ENCODE results near the gene BID. TPM values are rescaled to one million over a fixed set of nuclear protein-coding genes. Genes with fewer than 3 reads are reported as not detected.

BID gene
- total and polyA plus RNA-seq, 2 of the 8 experiments (the other 6 are each of a cell fraction or from before 2014, with no cell fraction given) = 39.3 to 114 TPM

DNA sequence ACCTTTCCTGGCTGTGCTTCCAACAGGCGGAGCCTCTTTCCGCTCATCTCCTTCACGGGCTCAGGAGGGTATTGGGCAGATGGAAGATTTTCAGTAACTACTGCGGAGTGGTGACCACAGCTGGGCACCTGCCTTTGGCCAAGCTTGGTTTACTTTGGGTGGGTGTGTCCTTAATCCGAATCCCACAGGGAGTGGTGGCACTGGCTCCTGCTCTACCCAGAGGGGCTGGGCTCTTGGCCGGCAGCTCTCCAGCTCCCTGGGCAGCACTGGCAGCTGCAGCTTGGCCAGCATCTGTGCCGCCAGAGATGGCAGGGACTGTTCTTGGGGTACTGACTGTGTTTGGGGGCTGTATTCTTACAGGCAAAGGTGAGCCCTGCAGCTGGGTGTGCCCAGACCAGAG is 29.8 kb downstream of the BID start:
- Histone ChIP-seq H3K79me1 (ENCODE audit: low read depth, low read length) (no peaks in the 10 kb centered on the region), H3K4ac (replicated peaks; ENCODE audit: insufficient read length, low read depth, low read length) (no peak overlapping the region), H2BK5ac (ENCODE audit: low read depth, low read length) (0 out of 2 replicates have a peak overlapping the region, but pooled peaks have one; percentile 52), H3K27me3 (replicated peaks in 1 of 4; ENCODE audit: control insufficient read depth in 3 of 4, extremely low read depth in 1 of 4, insufficient read depth in 3 of 4, low read length in 3 of 4) (no peaks in the 10 kb centered on the region), H3K56ac (replicated peaks; ENCODE audit: insufficient read length, low read depth, low read length) (no peak overlapping the region), H2AK5ac (ENCODE audit: low read depth, low read length) (no peak overlapping the region), H3K4me1 (replicated peaks in 1 of 4; ENCODE audit: control insufficient read depth in 3 of 4, insufficient read depth in 4 of 4, low read length in 3 of 4) (peaks cover 0 to 7% (median 4%) of the 10 kb centered on the region in 4 experiments; a peak in 5 of 7 replicates), H2BK15ac (ENCODE audit: low read length) (0 out of 2 replicates have a peak overlapping the region, but pooled peaks have one; percentile 72), H4K8ac (ENCODE audit: extremely low read depth, insufficient read depth, low read length) (no peak overlapping the region), H3K36me3 (ENCODE audit: control insufficient read depth in 2 of 4, insufficient read depth in 4 of 4, low read length in 3 of 4) (no peaks in the 10 kb centered on the region), H3K23ac (ENCODE audit: insufficient read length) (no peak overlapping the region), H3K4me3 (ENCODE audit: extremely low read depth in 1 of 4, insufficient read depth in 2 of 4, low read depth in 3 of 4, low read length in 4 of 4) (no peak overlapping the region), H3K27ac (ENCODE audit: low read depth, low read length) (no peak overlapping the region), H3K18ac (ENCODE audit: extremely low read depth, low read length) (no peak overlapping the region), H2BK12ac (ENCODE audit: low read depth, low read length) (no peak overlapping the region), H4K20me1 (replicated peaks in 1 of 2; ENCODE audit: control insufficient read depth in 1 of 2, insufficient read depth in 2 of 2, low read length in 2 of 2) (peaks cover 2 to 3% of the 10 kb centered on the region in 2 experiments), H2BK120ac (replicated peaks; ENCODE audit: low read depth, low read length) (no peak overlapping the region), H3K23me2 (ENCODE audit: low read depth, low read length) (peaks cover 2% of the 10 kb centered on the region; the same call in 1 of the 2 replicates), H3K4me2 (ENCODE audit: insufficient read depth in 1 of 2, low read depth in 2 of 2, low read length in 2 of 2) (no peak overlapping the region), H3K9ac (replicated peaks in 1 of 4; ENCODE audit: extremely low read depth in 1 of 4, low read depth in 3 of 4, low read length in 3 of 4) (no peak overlapping the region), H2AFZ (ENCODE audit: low read length) (no peak overlapping the region), H3K9me3 (ENCODE audit: insufficient read depth in 2 of 2, low read depth in 1 of 2, low read length in 1 of 2) (no peaks in the 10 kb centered on the region), H4K91ac (replicated peaks; ENCODE audit: insufficient read length, low read length) (no peak overlapping the region), H2BK20ac (ENCODE audit: low read length) (no peak overlapping the region), H3K79me2 (ENCODE audit: control insufficient read depth in 1 of 2, insufficient read depth in 2 of 2, low read length in 2 of 2) (no peaks in the 10 kb centered on the region), H4K5ac (ENCODE audit: insufficient read length, low read depth, low read length) (no peak overlapping the region), H3K14ac (ENCODE audit: insufficient read length) (no peak overlapping the region)
- POLR2A ChIA-PET (ENCODE audit: partially characterized antibody) = interaction anchor here (0.9 to 2.6 kb wide), 3 partner anchors 28 to 356 kb away, joined by 3 to 13 read pairs (median 9); partner anchors contain the start of gene BID
- CTCF ChIA-PET (ENCODE audit: partially characterized antibody) = interaction anchor here (1.2 to 12.0 kb wide), 11 partner anchors 9 to 335 kb away, joined by 3 to 174 read pairs (median 24); no protein-coding TSS in a partner anchor
- FAIRE-seq (no peak), DNase-seq (ENCODE audit: low read depth in 1 of 2, low spot score in 2 of 2) (no peak)
- WGBS, 2 experiments (ENCODE audit: extremely low coverage in 1 of 2, insufficient coverage in 1 of 2, insufficient read length in 1 of 2, insufficient replicate concordance in 2 of 2, low coverage in 1 of 2, low lambda C conversion rate in 2 of 2, missing lambda C conversion rate in 1 of 2) = 87% methylated on average over 7 of the region's 7 CpGs; no CpG with 5 or more reads in 1 of the 2 experiments
- no peak for TF ChIP-seq POLR2A (IDR thresholded peaks at IDR 0.05; ENCODE audit: control extremely low read depth in 1 of 2, low read depth in 2 of 2, low read length in 2 of 2)
- TF ChIP-seq, protein P1, sequence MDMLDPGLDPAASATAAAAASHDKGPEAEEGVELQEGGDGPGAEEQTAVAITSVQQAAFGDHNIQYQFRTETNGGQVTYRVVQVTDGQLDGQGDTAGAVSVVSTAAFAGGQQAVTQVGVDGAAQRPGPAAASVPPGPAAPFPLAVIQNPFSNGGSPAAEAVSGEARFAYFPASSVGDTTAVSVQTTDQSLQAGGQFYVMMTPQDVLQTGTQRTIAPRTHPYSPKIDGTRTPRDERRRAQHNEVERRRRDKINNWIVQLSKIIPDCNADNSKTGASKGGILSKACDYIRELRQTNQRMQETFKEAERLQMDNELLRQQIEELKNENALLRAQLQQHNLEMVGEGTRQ (IDR thresholded peaks at IDR 0.05; ENCODE audit: low read length) = no peak
- no peak for TF ChIP-seq BACH1 (IDR thresholded peaks at IDR 0.05; ENCODE audit: low read length)
- TF ChIP-seq GTF2F1 (IDR thresholded peaks at IDR 0.05; ENCODE audit: borderline replicate concordance, low read depth, low read length) = no peak
- no peak for TF ChIP-seq HDAC2 (IDR thresholded peaks at IDR 0.05; ENCODE audit: borderline replicate concordance in 1 of 2, low read depth in 2 of 2, low read length in 2 of 2)
- TF ChIP-seq CEBPB (IDR thresholded peaks at IDR 0.05; ENCODE audit: low read depth, low read length) = no peak
- TF ChIP-seq ZNF274 (IDR thresholded peaks at IDR 0.05; ENCODE audit: borderline replicate concordance, extremely low read depth, low read length) = no peak
- no peak for TF ChIP-seq SAP30 (IDR thresholded peaks at IDR 0.05; ENCODE audit: insufficient read depth, insufficient replicate concordance, low read length)
- no peak for TF ChIP-seq TEAD4 (IDR thresholded peaks at IDR 0.05; ENCODE audit: low read depth, low read length)
- no peak for TF ChIP-seq CBX5 (IDR thresholded peaks at IDR 0.05; ENCODE audit: low read depth, low read length)
- no peak for TF ChIP-seq HDAC6 (IDR thresholded peaks at IDR 0.05; ENCODE audit: low read depth, low read length)
- no peak for TF ChIP-seq TAF7 (optimal IDR thresholded peaks at IDR 0.05; ENCODE audit: borderline replicate concordance, low read depth, low read length)
- TF ChIP-seq CHD2 (IDR thresholded peaks at IDR 0.05; ENCODE audit: low read length) = no peak
